Thoracic aorta (tissue), 2 donors: ENCODE measurements around the gene NR1I3. TPM values are rescaled to one million over a fixed set of nuclear protein-coding genes. Genes with fewer than 3 reads are reported as not detected.

Experiments
- ATAC-seq: fragments of 150-250 bp; one replicate; pipeline ENCODE4 v1.8.0; 2017; ENCODE audit warnings: low read depth; ENCODE audit not compliant: insufficient number of reproducible peaks, low FRiP score
- DNase-seq: peaks from one replicate; pipeline ENCODE4 v3.0.0-alpha.2; 2020; ENCODE audit warnings: low spot score
- H3K27ac ChIP-seq, 2 donors: fragments of 200-600 bp; sonication (generic); 1 replicate in 1 of 2; 2 replicates in 1 of 2; pipeline ENCODE4 v1.5.1; 2016; ENCODE audit warnings: mild to moderate bottlenecking in 2 of 2, moderate library complexity in 2 of 2
- H3K27me3 ChIP-seq: fragments of 200-600 bp; sonication (generic); replicated peaks from 2 replicates; pipeline ENCODE4 v1.6.0; 2016; ENCODE audit warnings: mild to moderate bottlenecking; ENCODE audit not compliant: insufficient read depth
- H3K36me3 ChIP-seq: fragments of 200-600 bp; sonication (generic); one replicate; pipeline ENCODE4 v1.5.1; 2016
- H3K4me1 ChIP-seq, 2 donors: fragments of 200-600 bp; sonication (generic); 1 replicate in 1 of 2; 2 replicates in 1 of 2; pipeline versions ENCODE4 v1.5.1 to v1.6.0; 2016; ENCODE audit warnings: low read depth in 2 of 2, mild to moderate bottlenecking in 1 of 2; ENCODE audit not compliant: control insufficient read depth in 1 of 2
- H3K4me3 ChIP-seq: fragments of 200-600 bp; sonication (generic); 2 replicates; pipeline ENCODE4 v1.5.1; 2016; ENCODE audit warnings: mild to moderate bottlenecking
- H3K9me3 ChIP-seq: fragments of 200-600 bp; sonication (generic); 2 replicates; pipeline ENCODE4 v1.5.1; 2016
- CTCF ChIP-seq: fragments of 200-600 bp; sonication (generic); IDR thresholded peaks from one replicate; pipeline ENCODE4 v1.5.1; 2019; ENCODE audit warnings: antibody characterized with exemption
- total RNA-seq, 2 donors: library from RNA; depleted of rRNA; stranded (reverse); fragments of >200 nt; gene quantifications; one replicate each; pipeline versions ENCODE4 v1.1.0 to v1.2.3, GENCODE V29; 2016

Gene NR1I3
- total RNA-seq, 2 donors from 2014 or later, result not detected

GRCh38 chr1:161230762-161231161 lies 7.2 kb downstream of the NR1I3 start:
- DNase-seq (no peak), ATAC-seq (no peak)
- H3K9me3 ChIP-seq, result no peaks in the 10 kb centered on the region
- no peaks in the 10 kb centered on the region for H3K27me3 ChIP-seq
- no peak for TF ChIP-seq CTCF
- H3K4me3 ChIP-seq, result no peak overlapping the region
- H3K36me3 ChIP-seq, result peaks cover 20% of the 10 kb centered on the region
- H3K27ac ChIP-seq, result no peak overlapping the region
- H3K4me1 ChIP-seq, result peaks cover 10 to 21% of the 10 kb centered on the region in 2 donors

- no peak overlapping the region for H3K4me3 ChIP-seq
- peaks cover 20% of the 10 kb centered on the region for H3K36me3 ChIP-seq
- H3K4me1 ChIP-seq, result peaks cover 10 to 26% of the 10 kb centered on the region in 2 donors
- no peaks in the 10 kb centered on the region for H3K9me3 ChIP-seq
- no peaks in the 10 kb centered on the region for H3K27me3 ChIP-seq
- TF ChIP-seq CTCF, result no peak
- DNase-seq (no peak), ATAC-seq (no peak)
- H3K27ac ChIP-seq, result no peak overlapping the region
Measured at GRCh38 chr1:161229896-161230295, 8.1 kb downstream of the NR1I3 start.

GRCh38 chr1:161228032-161228431 lies 10.0 kb downstream of the NR1I3 start:
- H3K4me3 ChIP-seq, result peak overlapping the region; percentile 31
- no peaks in the 10 kb centered on the region for H3K27me3 ChIP-seq
- ATAC-seq (no peak), DNase-seq (no peak)
- peaks cover 10 to 26% of the 10 kb centered on the region in 2 donors for H3K4me1 ChIP-seq
- no peak for TF ChIP-seq CTCF
- peaks cover 20% of the 10 kb centered on the region for H3K36me3 ChIP-seq
- no peak overlapping the region for H3K27ac ChIP-seq
- H3K9me3 ChIP-seq, result no peaks in the 10 kb centered on the region

GRCh38 chr1:161227196-161227871 lies 10.7 kb downstream of the NR1I3 start:
- Histone ChIP-seq H3K4me1 (peaks cover 10 to 26% of the 10 kb centered on the region in 2 donors), H3K27me3 (no peaks in the 10 kb centered on the region), H3K36me3 (peaks cover 20% of the 10 kb centered on the region), H3K9me3 (no peaks in the 10 kb centered on the region), H3K27ac (no peak overlapping the region), H3K4me3 (peak overlapping the region; percentile 79)
- peak; percentile 95 for TF ChIP-seq CTCF
- DNase-seq, result no peak
- no peak for ATAC-seq

GRCh38 chr1:161226759-161227158 lies 11.2 kb downstream of the NR1I3 start:
- TF ChIP-seq CTCF, result no peak
- Histone ChIP-seq H3K4me1 (peaks cover 10 to 26% of the 10 kb centered on the region in 2 donors), H3K36me3 (peaks cover 20% of the 10 kb centered on the region), H3K9me3 (no peaks in the 10 kb centered on the region), H3K27me3 (no peaks in the 10 kb centered on the region), H3K4me3 (peak overlapping the region; percentile 79), H3K27ac (no peak overlapping the region)
- ATAC-seq (no peak), DNase-seq (no peak)
